Measurements from ENCODE around the gene CPEB1. TPM values are rescaled to one million over a fixed set of nuclear protein-coding genes. Genes with fewer than 3 reads are reported as not detected.
A peak's percentile ranks its signal among the peaks of the same experiment; 100 is the strongest.
"Not testable (repeated sequence)": the region's sequence is repeated elsewhere in the genome, so short reads cannot be mapped to it uniquely, and the experiment has no call there.

Gene CPEB1
- total and polyA plus RNA-seq, 5 donors: 1.6 to 7.8 (median 4.8) TPM

DNA sequence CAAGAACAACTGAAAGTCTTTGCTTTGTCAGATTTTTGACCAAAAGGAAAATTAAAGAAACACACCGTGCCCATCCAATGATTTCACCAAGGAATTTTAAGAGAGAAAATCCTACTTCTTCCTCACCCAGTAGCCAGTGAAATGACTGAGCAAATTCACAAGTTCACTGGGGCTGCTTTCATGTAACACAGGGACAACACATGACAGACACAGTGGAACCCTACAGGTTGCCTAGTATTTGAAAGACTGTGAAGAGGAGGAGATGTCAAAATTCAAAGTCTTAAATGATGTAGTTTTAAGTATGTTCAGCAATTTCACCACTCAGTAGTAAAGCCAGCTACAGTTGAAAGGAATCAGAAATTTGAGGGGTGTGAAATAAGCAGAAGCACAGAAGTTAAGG, 140.1 kb downstream of the CPEB1 start:
- ATAC-seq: not testable (repeated sequence)
- WGBS: 80% methylated on average over 1 of the region's 1 CpG

GRCh38 chr15:82505842-82506241, 141.3 kb downstream of the CPEB1 start:
- H3K4me3 ChIP-seq (ENCODE audit: low read length); H3K4me1 ChIP-seq (ENCODE audit: control insufficient read depth, insufficient read depth, low read length); H3K27ac ChIP-seq (ENCODE audit: low read length); ATAC-seq; H3K27me3 ChIP-seq (ENCODE audit: control insufficient read depth, insufficient read depth); H3K9me3 ChIP-seq (ENCODE audit: control insufficient read depth, low read length); DNase-seq; intact Hi-C loops (cut with DNase I): not testable (repeated sequence)
- no CpG with 5 or more reads among the region's 3 CpGs for WGBS

More for the DNA sequence above, 140.1 kb downstream of the CPEB1 start:
- H3K4me3 ChIP-seq (ENCODE audit: low read length); DNase-seq; H3K27ac ChIP-seq (ENCODE audit: low read length); H3K9me3 ChIP-seq (ENCODE audit: control insufficient read depth, low read length); H3K27me3 ChIP-seq (ENCODE audit: control insufficient read depth, insufficient read depth); H3K4me1 ChIP-seq (ENCODE audit: control insufficient read depth, insufficient read depth, low read length); intact Hi-C loops (cut with DNase I): not testable (repeated sequence)

GRCh38 chr15:82504074-82504473, 143.1 kb downstream of the CPEB1 start:
- DNase-seq; intact Hi-C loops (cut with DNase I); H3K27me3 ChIP-seq (ENCODE audit: control insufficient read depth, insufficient read depth); H3K4me3 ChIP-seq (ENCODE audit: low read length); H3K27ac ChIP-seq (ENCODE audit: low read length); ATAC-seq; H3K4me1 ChIP-seq (ENCODE audit: control insufficient read depth, insufficient read depth, low read length); H3K9me3 ChIP-seq (ENCODE audit: control insufficient read depth, low read length): not testable (repeated sequence)
- 89% methylated on average over 1 of the region's 3 CpGs for WGBS

DNA sequence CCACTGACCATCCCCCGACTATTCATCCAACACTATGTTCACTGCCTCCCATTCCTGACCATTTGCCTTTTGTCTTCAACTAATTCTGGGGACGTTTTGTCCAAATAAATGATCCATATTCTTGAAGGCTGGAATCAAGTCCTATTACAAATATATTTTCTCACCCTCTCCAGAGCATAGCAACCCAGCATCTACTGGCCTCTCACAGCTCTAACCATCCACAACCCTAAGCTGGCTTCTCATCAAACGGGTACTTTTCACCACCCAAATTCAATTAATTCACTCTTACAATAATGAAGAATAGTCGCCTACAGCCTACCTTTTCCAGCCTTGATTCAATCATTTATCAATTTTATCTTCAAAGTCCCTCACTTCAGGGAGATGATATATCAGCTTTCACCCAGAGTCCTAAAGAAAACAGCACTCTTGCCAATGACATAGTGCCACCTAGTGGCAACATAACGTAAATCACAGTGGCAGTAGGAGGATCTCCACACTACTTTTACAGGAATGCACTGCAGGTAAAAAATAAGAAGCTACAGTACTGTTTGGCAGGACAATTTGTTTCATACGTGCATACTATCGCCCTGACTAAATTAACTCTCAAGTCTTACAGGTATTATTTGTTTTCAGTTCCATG, 144.3 kb downstream of the CPEB1 start:
- H3K27me3 ChIP-seq (ENCODE audit: control insufficient read depth, insufficient read depth); DNase-seq; intact Hi-C loops (cut with DNase I); H3K9me3 ChIP-seq (ENCODE audit: control insufficient read depth, low read length); H3K4me1 ChIP-seq (ENCODE audit: control insufficient read depth, insufficient read depth, low read length); H3K4me3 ChIP-seq (ENCODE audit: low read length); H3K27ac ChIP-seq (ENCODE audit: low read length): not testable (repeated sequence)
- 32% methylated on average over 3 of the region's 7 CpGs for WGBS
- ATAC-seq: peak; percentile 58 to 62

- H3K4me1 ChIP-seq (ENCODE audit: control insufficient read depth, insufficient read depth, low read length); H3K27ac ChIP-seq (ENCODE audit: low read length); DNase-seq; H3K27me3 ChIP-seq (ENCODE audit: control insufficient read depth, insufficient read depth); ATAC-seq; intact Hi-C loops (cut with DNase I); H3K4me3 ChIP-seq (ENCODE audit: low read length); H3K9me3 ChIP-seq (ENCODE audit: control insufficient read depth, low read length): not testable (repeated sequence)
- WGBS: 60% methylated on average over 4 of the region's 4 CpGs
Observed at GRCh38 chr15:82500772-82501171, 146.4 kb downstream of the CPEB1 start.

DNA sequence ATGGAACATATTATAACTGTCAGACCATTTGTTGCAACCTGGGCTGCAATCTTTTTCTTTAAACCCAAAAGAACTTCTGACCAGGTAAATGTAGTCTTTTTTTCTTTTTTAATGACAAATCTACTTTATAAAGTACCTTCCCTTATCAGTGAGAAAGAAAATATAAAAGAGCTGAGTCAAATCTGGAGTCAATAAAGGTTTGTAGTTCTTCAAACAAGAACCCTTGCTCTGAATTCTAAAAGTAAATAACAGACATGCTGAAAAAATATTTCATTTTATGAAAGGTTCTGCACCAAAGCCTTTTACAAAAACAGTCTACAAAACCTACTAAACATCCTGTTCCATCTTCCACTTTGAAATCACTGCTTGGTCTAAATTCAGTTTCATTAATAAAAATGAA, 149.2 kb downstream of the CPEB1 start:
- H3K27ac ChIP-seq (ENCODE audit: low read length); intact Hi-C loops (cut with DNase I); ATAC-seq; H3K27me3 ChIP-seq (ENCODE audit: control insufficient read depth, insufficient read depth); H3K4me1 ChIP-seq (ENCODE audit: control insufficient read depth, insufficient read depth, low read length); H3K9me3 ChIP-seq (ENCODE audit: control insufficient read depth, low read length); DNase-seq; H3K4me3 ChIP-seq (ENCODE audit: low read length): not testable (repeated sequence)

Other genes with a start within 250 kb of the CPEB1 start
- 1 to 10 TPM; 1.1 to 1.7 (median 1.5) TPM for gene GOLGA6L9, start 217.5 kb downstream of the CPEB1 start, total RNA-seq
- gene GOLGA6L9, start 217.5 kb downstream of the CPEB1 start, polyA plus RNA-seq: 4.7 TPM
- gene RPS17, start 106.9 kb downstream of the CPEB1 start, total RNA-seq: 100 to 1,000 TPM; 749 to 949 (median 824) TPM
- 1,832 TPM for gene RPS17, start 106.9 kb downstream of the CPEB1 start, polyA plus RNA-seq
- 1 to 10 TPM in 1 of 4 donors, under 1 TPM in 3; 0.20 to 2.0 (median 0.59) TPM for gene AP3B2, start 62.5 kb upstream of the CPEB1 start, total RNA-seq
- gene AP3B2, start 62.5 kb upstream of the CPEB1 start, polyA plus RNA-seq: 0.34 TPM
- gene FSD2, start 158.7 kb upstream of the CPEB1 start, total RNA-seq: 100 to 1,000 TPM in 3 of 4 donors, 10 to 100 TPM in 1; 49.4 to 117 (median 109) TPM
- 39.1 TPM for gene FSD2, start 158.7 kb upstream of the CPEB1 start, polyA plus RNA-seq
- 1 to 10 TPM; 5.6 to 6.6 (median 5.9) TPM for gene WHAMM, start 162.3 kb upstream of the CPEB1 start, total RNA-seq
- 3.2 TPM for gene WHAMM, start 162.3 kb upstream of the CPEB1 start, polyA plus RNA-seq